ENCODE results near the gene MPHOSPH8. TPM values are rescaled to one million over a fixed set of nuclear protein-coding genes. Genes with fewer than 3 reads are reported as not detected.
"Not testable (repeated sequence)": the region's sequence is repeated elsewhere in the genome, so short reads cannot be mapped to it uniquely, and the experiment has no call there.

MPHOSPH8 gene
- polyA plus RNA-seq, 3 donors = 60.4 to 85.3 (median 68.7) TPM

DNA sequence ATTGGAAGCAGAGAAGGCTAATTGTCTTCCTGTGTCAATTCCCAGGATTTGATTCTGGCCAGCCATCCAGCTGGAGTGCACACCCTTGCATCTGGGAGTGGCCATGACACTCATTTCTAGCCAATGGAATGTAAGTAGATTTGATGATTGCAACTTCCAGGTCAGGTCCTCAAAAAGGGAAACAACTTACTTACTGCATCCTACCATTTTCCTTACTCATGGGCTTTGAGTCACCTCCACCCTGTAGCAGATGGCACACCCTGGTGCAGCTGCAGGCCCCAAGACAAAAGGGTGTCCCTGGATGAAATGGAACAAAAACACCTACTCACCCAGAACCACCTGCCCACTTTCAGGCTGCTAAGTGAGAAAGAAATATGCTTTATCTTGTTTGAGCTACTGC lies 27.3 kb upstream of the MPHOSPH8 start:
- DNase-seq (ENCODE audit: extremely low read depth in 1 of 11, low read depth in 9 of 11, low spot score in 4 of 11) = no peak

DNA sequence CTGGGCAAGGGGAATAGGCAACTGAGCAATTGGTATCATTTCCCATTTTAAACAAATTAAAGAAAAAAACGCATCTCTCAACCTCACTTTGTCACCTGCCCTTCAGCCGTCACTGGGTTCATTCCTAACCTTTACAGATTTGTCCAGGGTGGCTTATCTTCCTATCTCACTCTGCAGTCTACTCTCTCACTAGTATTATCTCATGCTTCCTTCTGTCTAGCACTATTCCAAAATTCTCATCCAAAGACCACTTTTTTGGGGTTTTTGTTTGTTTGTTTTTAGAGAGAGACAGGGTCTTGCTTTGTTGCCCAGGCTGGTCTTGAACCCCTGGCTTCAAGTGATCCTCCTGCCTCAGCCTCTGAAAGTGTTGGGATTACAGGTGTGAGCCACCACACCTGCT lies 26.7 kb upstream of the MPHOSPH8 start:
- DNase-seq (ENCODE audit: extremely low read depth in 1 of 11, low read depth in 9 of 11, low spot score in 4 of 11) = no peak

DNA sequence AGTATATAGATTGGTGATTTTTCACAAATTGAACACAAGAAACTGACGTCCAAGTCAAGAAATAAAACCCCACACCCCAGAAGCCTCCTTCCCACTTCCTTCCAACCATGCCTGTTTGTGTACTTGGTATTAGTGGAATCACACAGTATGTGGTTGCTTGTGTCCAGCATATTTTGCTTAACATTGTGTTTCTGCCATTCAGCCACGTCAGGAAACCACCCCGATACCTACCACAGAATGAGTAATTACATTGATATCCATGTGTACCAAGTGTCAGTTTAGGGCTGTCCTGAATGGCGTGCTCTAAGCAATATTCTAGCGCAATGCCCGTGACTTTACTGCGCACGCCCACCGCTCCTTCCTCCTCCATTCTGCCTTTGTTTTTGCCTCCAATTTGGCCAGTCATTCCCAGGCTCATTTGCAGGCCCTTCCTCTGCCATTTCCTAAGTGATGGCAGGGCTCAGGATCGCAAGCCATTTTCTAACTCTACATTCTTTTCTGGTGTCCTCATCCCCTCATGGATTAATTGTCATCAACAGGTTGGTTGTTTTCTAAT lies 25.9 kb upstream of the MPHOSPH8 start:
- no peak for DNase-seq (ENCODE audit: extremely low read depth in 1 of 11, low read depth in 9 of 11, low spot score in 4 of 11)

DNA sequence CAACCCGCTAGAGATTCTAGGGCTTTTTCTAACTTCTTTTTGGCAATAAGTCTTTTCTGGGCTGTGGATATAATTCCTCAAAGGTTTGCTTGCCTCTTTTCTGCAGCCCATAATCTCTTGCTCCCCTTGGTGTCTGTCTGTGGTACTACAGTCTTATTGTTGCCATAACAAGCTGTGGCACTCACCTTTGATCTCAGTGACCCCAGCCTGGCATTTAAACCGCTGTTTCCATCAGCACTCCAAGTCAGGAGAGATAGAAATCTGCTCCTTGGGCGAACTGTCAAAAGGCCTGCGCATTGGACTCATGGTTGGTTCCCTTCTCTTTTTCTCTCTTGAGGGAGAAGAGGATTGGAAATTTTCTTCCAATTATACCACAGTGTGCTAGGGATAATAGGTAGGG lies 14.5 kb upstream of the MPHOSPH8 start:
- DNase-seq (ENCODE audit: extremely low read depth in 1 of 11, low read depth in 9 of 11, low spot score in 4 of 11) = no peak

DNA sequence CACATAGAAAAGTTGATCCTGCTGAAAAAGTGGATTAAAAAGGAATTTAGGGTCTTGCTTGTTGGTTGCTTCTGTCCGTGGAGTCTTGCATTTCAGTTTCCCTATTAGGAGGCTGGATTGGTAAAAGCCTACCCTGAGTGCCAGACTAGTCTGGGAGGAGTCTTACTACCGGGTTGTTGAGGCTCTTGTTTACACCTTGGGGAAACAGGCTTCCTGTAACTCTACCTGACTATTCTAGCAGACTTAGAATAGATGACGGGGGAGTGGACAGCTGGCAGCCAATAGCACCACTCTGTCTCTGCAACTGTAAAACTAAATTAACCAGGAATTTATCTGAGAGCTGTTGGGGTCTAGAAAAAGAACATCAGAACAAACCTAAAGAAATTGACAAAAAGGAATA lies 11.3 kb upstream of the MPHOSPH8 start:
- DNase-seq (ENCODE audit: extremely low read depth in 1 of 11, low read depth in 9 of 11, low spot score in 4 of 11) = no peak

DNA sequence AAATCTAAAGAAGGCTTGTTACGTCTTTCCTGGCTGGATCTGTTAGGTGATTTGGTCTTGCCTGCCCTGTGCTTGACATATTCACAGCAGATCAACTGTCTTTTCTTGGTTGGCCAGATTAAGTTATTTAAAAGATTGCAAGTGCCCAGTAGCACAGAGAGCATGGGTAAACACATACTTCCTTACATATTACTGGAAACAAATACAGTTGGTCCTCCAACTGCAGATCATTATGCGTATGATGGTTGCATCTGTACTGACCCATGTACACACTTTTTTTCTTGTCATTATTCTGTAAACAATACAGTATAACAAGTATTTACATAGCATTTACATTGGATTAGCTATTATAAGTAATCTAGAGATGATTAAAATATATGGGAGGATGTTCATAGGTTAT lies 9.2 kb upstream of the MPHOSPH8 start:
- DNase-seq (ENCODE audit: extremely low read depth in 1 of 11, low read depth in 9 of 11, low spot score in 4 of 11) = no peak

DNA sequence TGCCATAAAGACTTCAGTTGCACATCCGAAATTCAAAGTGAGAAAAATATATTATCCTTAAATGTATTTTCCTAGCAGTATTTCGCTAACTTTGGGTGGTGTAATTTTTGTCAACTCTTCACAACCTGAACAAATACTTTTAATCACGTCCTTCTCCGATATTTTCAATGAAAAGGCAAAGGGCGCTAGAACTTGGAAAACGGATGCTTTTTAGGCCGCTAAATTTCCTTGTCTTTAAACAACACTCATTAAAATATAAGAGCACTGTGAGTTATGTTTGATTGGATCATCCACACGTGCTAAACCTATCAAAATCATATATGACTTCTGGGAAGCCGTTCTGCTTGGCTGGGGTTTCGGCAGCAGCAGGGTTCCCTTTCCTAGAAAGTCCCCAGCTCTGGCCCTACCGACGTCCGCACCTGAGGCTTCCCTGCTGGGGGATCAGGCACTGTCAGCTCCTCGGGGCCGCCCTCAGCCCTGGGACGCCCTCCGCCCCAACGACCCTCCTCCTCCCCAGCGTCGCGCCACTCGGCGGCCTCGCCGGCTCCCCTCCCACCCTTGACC lies 462 bp upstream of the MPHOSPH8 start:
- peak in 1 of 11 donors; percentile 13 for DNase-seq (ENCODE audit: extremely low read depth in 1 of 11, low read depth in 9 of 11, low spot score in 4 of 11)

DNA sequence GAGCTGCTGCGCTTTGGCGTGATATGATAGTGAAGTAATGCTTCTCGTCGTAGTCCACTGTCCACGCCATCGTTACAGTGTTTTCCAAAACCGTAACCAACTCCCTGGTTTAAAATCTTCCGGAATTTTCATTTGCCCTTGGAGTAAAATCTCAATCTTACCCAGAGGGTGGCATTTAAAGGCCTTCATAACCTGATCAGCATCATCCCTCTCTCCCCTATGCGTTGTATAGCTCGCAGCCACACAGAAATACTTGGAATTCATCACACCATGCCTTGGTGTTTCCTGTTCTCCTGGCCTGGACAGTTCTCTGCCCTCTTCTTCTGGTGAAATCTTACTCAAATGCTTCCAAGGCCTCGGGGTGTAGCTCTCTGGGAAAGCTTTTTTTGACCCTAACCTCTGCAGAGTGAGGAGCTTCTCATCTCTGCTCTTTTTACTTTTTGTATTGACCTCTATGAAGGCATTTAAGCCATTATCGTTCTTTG lies 839 bp downstream of the MPHOSPH8 start:
- peak in 4 of 11 donors; percentile 15 to 23 (median 22) for DNase-seq (ENCODE audit: extremely low read depth in 1 of 11, low read depth in 9 of 11, low spot score in 4 of 11)

DNA sequence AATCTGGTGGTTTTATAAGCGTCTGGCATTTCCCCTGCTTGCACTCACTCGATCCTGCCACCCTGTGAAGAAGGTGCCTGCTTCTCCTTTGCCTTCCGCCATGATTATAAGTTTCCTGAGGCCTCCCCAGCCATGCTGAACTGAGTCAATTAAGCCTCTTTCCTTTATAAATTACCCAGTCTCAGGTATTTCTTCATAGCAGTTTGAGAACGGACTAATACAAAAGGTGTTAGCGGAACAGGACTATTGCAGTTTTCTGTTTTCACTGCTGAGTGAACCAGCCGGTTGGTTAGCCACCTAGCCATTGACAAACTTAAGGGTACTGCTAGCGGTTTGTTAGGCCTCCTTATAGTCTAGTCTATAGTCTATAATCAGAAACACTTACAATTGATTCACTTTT lies 2.5 kb downstream of the MPHOSPH8 start:
- not testable (repeated sequence) for DNase-seq (ENCODE audit: extremely low read depth in 1 of 11, low read depth in 9 of 11, low spot score in 4 of 11)

DNA sequence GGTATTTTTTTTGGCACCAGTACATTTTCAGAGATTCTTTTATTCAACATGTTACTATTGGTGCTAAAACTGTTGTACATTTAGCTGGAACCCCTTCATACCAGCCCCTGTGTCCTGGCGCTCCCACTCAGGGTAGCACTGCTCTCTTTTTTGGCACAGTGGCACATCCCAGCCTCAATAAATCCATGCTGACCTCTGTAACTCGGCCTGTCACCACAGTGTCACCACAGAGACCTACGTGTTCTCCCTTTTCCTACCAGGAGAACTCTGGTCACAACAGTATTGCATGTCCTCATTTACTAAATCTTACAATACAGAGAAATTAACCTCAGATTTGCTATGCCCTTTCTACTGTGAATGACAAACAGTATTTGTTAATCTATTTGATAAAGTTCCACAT lies 10.2 kb downstream of the MPHOSPH8 start:
- DNase-seq (ENCODE audit: extremely low read depth in 1 of 11, low read depth in 9 of 11, low spot score in 4 of 11) = no peak

DNA sequence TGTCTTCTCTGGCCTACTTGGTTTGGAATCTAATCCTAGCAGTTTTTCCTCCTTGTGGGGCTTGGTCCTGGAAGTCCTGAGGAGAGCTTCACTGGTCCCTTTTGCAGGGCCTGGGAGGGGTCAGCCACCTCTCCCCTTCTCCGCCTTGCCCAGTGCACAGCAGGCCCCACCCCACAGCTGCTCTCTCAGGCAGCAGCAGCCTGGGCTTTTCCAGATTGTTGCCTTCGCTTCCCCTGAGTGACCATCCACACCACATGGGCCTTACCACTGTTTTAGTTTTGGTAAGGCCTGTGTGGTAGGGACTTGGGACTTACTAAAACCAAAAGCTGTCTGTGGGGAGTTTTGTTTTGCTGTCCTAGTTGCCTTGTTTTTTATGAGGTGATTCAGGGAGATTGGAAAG lies 11.5 kb downstream of the MPHOSPH8 start:
- no peak for DNase-seq (ENCODE audit: extremely low read depth in 1 of 11, low read depth in 9 of 11, low spot score in 4 of 11)

DNA sequence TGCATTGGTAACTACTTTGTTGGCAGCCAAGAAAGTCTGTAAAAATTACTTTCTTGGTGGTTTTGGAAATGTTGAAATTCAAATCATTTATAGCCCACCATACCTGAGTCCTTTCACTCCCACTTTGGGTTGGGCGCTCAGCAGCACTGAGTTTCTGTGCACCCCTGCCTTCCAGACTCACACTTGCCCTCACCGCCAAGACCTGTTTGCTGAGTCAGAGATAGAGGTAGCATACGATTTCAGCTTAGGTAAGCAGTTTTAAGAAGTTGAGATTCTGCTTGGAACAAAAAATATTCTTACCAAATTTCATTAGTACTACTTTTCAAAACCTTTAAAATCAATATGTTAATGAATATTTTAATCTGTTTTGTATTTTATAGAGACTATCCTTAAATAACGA lies 12.6 kb downstream of the MPHOSPH8 start:
- DNase-seq (ENCODE audit: extremely low read depth in 1 of 11, low read depth in 9 of 11, low spot score in 4 of 11) = no peak

DNA sequence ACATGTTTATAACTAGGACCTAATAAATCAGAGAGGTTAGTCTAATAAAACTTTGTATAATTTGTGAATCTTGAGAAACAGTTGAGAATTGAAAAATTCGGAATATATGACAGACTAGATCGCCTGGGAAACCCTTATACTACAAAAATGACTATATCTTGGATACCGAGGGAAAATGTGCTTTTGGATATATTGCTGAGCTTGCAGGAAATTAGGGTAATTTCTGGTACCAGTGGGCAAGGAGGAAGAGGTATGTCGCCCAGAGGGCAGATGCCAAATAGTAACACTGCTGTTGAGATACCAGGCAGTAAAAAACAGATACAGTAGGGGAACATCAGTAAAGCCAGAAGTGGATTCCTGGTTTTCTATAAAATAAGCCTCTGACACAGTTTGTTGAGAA lies 17.3 kb downstream of the MPHOSPH8 start:
- DNase-seq (ENCODE audit: extremely low read depth in 1 of 11, low read depth in 9 of 11, low spot score in 4 of 11) = no peak

DNA sequence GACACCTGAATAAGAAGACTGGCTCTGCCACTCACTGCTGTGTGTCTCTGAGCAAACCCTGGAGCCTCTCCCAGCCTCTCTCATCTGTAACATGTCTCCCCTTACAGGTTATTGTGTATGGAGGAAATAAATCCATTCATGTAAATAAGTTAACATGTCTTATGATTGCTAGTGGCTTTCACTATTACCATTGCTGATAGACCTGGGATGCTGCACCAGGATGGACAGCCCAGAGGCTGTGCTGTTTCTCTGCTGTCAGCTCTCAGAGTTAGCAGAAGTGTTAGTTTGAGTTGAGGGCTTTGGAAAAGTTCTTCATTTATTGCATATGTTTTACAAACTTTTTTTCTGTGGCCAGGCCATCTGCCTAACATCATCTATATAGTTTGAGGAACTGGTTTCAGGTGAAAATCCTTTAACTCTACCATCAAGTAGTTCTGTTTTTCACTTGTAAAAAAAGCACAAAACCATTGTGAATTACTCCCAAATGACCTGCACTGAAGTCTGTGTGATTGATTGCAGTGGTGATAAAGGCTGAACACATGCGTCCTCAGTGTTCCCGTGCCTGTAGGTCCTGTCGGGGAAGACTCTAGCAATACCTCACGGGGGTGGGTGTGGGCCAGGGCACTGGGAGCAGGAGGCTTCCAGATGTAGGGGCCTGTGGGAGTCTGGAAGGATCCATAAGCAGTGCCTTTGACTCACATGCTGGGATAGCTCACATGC lies 24.6 kb downstream of the MPHOSPH8 start:
- no peak for DNase-seq (ENCODE audit: extremely low read depth in 1 of 11, low read depth in 9 of 11, low spot score in 4 of 11)

DNA sequence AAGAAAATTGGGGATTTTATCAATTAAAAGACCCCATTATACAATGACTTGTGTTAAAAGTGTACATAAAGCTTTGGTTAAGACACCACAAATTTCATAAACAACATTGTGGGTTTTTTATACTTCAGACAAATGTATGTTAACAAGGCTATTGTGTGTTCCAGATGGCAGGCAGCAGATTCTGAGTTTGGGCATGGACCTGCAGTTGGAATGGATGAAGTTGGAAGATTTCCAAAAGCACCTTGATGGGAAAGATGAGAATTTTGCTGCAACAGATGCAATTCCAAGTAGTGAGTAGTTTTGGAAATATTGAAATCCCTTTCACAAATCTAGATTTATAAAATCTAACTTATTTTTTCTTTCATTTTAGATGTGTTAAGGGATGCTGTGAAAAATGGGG lies 25.4 kb downstream of the MPHOSPH8 start:
- DNase-seq (ENCODE audit: extremely low read depth in 1 of 11, low read depth in 9 of 11, low spot score in 4 of 11) = no peak

DNA sequence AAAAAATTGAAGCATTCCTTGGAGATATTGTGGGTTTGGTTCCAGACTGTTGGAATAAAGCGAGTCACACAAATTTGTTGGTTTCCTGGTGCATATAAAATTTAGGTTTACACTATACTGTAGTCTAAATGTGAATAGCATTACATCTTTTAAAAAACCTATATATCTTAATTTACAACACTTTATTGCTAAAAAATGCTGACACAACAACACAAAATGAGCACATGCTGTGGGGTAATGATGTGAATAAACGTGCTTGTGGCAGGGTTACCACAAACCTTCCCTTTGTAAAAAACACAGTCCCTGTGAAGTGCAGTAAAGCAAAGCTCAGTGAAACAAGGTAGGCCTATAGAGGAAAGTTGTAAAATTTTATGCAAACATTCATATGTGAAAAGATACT lies 27.7 kb downstream of the MPHOSPH8 start:
- no peak for DNase-seq (ENCODE audit: extremely low read depth in 1 of 11, low read depth in 9 of 11, low spot score in 4 of 11)

DNA sequence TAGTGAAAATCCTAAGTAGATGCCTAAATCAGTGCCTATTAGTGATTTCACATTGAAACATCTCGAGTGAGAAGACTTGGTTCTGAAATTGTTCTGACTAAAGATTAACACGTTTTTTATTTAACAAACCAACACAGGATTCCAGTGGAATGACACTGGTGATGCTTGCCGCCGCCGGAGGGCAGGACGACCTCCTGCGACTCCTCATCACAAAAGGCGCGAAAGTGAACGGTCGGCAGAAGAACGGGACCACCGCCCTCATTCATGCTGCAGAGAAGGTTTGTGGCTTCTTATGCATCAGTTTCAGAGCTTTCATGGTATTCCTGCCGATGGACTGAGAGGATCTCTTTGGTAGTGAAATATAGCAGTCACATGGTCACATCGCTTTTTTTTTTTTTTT lies 28.1 kb downstream of the MPHOSPH8 start:
- no peak for DNase-seq (ENCODE audit: extremely low read depth in 1 of 11, low read depth in 9 of 11, low spot score in 4 of 11)

DNA sequence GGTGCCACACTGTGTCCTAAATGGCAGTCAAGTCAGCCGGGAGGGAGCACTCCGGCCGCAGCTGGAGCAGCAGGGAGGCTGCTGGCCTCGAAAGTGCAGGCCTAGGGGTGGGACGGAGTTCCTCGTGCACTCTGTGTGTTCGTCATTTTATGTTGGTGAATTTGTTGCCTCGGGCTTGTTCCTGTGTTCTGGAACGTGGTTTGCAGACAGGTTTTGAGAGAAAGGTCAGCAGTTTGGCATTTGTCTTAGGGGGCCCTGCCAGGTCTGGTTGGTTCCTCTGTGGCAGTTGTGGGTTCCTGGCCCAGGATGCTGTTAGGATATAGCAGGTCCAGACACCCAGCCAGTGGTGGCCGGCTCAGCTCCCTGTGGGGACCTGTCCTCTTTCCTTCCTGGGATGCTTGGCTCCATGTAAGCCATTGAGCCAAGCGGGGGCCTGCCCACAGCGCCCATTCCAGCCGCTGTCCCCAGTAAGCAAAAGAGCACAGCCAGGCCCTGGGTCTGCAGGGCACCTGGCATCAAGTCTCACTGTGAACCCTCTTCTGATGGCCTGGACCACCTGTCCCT lies 30.0 kb downstream of the MPHOSPH8 start:
- no peak for DNase-seq (ENCODE audit: extremely low read depth in 1 of 11, low read depth in 9 of 11, low spot score in 4 of 11)

DNA sequence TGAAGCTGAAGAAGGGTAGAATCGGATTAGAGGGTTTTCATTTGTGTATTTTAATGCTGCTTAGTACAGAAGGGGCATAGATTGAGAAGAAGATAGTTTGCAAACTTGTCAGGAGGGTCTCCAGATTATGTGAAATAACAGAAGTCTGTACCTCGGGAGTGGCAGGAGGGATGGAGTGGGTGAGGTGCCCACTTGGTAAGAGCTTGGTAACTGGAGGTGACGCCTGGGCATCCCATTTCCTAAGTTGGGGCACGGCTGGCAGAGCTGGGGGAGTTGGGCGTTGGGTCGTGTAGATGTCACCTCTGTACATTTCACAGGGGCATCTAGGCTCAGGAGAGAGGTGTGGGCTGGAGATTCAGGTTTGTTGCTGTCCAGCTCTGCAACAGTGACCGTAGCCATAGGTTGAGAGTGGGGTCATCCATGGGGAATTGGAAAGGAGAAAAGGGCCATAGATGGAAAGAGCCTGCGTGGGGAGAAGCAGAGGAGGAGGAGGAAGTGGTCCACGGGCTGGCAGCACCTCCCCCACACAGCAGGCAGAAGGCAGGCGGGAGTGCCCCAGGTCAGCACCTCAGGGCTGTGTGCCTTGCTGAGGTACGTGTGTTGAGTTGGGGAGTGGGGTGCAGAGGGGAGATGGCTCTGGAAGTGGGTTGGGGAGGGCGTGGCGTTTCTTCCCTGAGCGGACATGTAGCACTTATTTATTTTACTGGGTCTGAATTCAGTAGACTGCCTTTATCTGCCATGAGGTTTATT lies 31.2 kb downstream of the MPHOSPH8 start:
- DNase-seq (ENCODE audit: extremely low read depth in 1 of 11, low read depth in 9 of 11, low spot score in 4 of 11) = no peak

DNA sequence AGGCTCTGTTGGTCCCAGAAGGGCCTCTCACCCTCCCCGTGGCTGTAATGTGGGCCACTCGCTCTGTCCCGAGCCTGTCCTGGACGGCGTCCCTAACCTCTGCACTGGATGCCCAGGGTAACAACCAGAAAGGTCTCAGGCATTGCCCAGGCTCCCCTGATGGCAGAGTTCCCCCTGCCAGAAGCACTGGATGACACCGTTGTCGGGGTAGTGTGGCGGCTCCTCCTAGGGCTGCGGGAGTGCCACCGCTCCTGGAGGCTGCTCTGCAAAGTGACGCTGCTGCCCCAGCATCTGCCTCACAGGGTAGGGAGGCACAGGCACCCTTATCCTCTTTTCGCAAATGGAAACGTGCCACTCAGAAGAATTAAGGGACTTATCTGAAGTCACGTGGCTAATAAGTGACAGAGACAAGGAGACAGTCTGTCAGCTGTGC lies 32.0 kb downstream of the MPHOSPH8 start:
- no peak for DNase-seq (ENCODE audit: extremely low read depth in 1 of 11, low read depth in 9 of 11, low spot score in 4 of 11)
